Spleen (tissue), 7 donors: Measurements from ENCODE around the gene MMP23B.
A peak's percentile ranks its signal among the peaks of the same experiment; 100 is the strongest.

ENCODE experiments used
- CTCF ChIP-seq, 11 experiments: fragments of 200-600 bp in 7 of 11; fragments of 450-650 bp in 4 of 11; sonication (generic) in 4 of 11; IDR thresholded peaks in 8 of 11; conservative IDR thresholded peaks in 3 of 11; 1 replicate in 7 of 11; 2 replicates in 4 of 11; pipeline versions ENCODE4 v1.4.0 to v1.8.0; 2016 to 2021; ENCODE audit warnings: antibody characterized with exemption in 11 of 11, inconsistent platforms in 4 of 11, mild to moderate bottlenecking in 1 of 11
- POLR2A ChIP-seq, 3 donors: fragments of 450-650 bp; IDR thresholded peaks; one replicate each; pipeline ENCODE4 v1.5.1; 2017; ENCODE audit warnings: antibody characterized with exemption in 3 of 3, mild to moderate bottlenecking in 1 of 3
- POLR2AphosphoS5 ChIP-seq, 3 donors: sonication (generic); formaldehyde crosslinking; IDR thresholded peaks; one replicate each; pipeline ENCODE4 v1.5.1; 2017; ENCODE audit warnings: antibody characterized with exemption in 3 of 3
- donor health status: DM: no; HTN: no; CAD: no; lungs with moderate emphysema.
- donor health status: DM: no; HTN: no; CAD: no.
- donor health status: DM: no; HTN: no; CAD: no.

GRCh38 chr1:1624443-1625403 lies 7.2 kb upstream of the MMP23B start:
- no peak for TF ChIP-seq CTCF (IDR thresholded peaks at IDR 0.05 in 8 of 11, conservative IDR thresholded peaks at IDR 0.05 in 3 of 11)
- TF ChIP-seq POLR2A (IDR thresholded peaks at IDR 0.05), result no peak
- peak in 1 of 3 donors; percentile 55 for TF ChIP-seq POLR2AphosphoS5 (IDR thresholded peaks at IDR 0.05)
